Measurements from ENCODE around the gene GART.

Gene GART

DNA sequence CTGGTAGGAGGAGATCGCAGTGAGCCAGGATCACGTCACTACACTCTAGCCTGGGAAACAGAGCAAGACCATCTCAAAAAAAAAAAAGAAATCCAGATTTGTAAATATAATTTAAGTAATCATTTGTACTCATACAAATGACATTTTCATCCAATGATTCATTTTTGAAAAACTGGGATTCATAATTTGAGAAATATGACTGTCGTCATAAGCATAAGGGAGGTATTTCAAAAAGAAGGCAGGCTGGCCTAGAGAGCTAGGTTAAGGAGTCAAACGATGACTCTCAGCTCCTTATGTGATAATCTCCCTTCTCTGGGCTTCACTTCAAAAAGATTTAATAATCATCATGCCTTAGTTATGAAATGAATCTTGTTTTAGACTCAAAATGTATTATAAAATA is 2.3 kb downstream of the GART start:
- peaks cover 16% of the 10 kb centered on the region for H3K4me1 Mint-ChIP-seq
- H3K27me3 Mint-ChIP-seq (ENCODE audit: low read depth): no peaks in the 10 kb centered on the region
- no peak overlapping the region for H3K27ac Mint-ChIP-seq
- TF ChIP-seq, protein P1, sequence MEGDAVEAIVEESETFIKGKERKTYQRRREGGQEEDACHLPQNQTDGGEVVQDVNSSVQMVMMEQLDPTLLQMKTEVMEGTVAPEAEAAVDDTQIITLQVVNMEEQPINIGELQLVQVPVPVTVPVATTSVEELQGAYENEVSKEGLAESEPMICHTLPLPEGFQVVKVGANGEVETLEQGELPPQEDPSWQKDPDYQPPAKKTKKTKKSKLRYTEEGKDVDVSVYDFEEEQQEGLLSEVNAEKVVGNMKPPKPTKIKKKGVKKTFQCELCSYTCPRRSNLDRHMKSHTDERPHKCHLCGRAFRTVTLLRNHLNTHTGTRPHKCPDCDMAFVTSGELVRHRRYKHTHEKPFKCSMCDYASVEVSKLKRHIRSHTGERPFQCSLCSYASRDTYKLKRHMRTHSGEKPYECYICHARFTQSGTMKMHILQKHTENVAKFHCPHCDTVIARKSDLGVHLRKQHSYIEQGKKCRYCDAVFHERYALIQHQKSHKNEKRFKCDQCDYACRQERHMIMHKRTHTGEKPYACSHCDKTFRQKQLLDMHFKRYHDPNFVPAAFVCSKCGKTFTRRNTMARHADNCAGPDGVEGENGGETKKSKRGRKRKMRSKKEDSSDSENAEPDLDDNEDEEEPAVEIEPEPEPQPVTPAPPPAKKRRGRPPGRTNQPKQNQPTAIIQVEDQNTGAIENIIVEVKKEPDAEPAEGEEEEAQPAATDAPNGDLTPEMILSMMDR (IDR thresholded peaks at IDR 0.05; ENCODE audit: unreplicated experiment in 3 of 3): no peak
- H3K9me3 Mint-ChIP-seq: no peaks in the 10 kb centered on the region
- peaks cover 40% of the 10 kb centered on the region for H3K36me3 Mint-ChIP-seq (ENCODE audit: low read depth)
- peak overlapping the region in 2 of 3 experiments; percentile 65 to 82 for H3K4me3 Mint-ChIP-seq

- H3K36me3 Mint-ChIP-seq (ENCODE audit: low read depth): peaks cover 52% of the 10 kb centered on the region
- H3K9me3 Mint-ChIP-seq: no peaks in the 10 kb centered on the region
- no peaks in the 10 kb centered on the region for H3K27me3 Mint-ChIP-seq (ENCODE audit: low read depth)
- peak overlapping the region in 2 of 3 experiments; percentile 12 to 26 for H3K4me3 Mint-ChIP-seq
- peaks cover 8% of the 10 kb centered on the region for H3K4me1 Mint-ChIP-seq
- no peak overlapping the region for H3K27ac Mint-ChIP-seq
- TF ChIP-seq, protein P1 (IDR thresholded peaks at IDR 0.05; ENCODE audit: unreplicated experiment in 3 of 3): no peak
Measured at GRCh38 chr21:33537212-33537611, 4.7 kb downstream of the GART start.

DNA sequence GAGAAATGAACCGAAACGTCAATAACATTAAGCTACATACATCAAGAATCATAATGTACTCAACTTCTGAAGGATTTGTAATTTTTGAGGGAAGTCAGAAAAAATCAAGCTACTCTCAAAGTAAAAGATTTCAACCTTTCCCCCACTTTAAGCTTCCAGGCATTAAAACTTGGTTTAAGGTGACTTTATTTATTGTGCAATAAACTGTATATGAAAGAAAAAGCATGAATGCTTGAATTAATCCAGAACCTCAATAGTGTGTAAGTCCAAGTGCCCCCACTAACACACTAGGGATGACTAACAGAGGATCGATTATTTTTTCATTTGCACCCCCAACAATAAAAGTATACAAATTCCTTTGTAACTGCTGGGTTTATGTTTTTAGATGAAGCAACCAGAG is 10.9 kb downstream of the GART start:
- H3K27me3 Mint-ChIP-seq (ENCODE audit: low read depth): no peaks in the 10 kb centered on the region
- H3K36me3 Mint-ChIP-seq (ENCODE audit: low read depth): peaks cover 74% of the 10 kb centered on the region
- H3K4me1 Mint-ChIP-seq: no peaks in the 10 kb centered on the region
- H3K4me3 Mint-ChIP-seq: no peak overlapping the region
- TF ChIP-seq, protein P1 (IDR thresholded peaks at IDR 0.05; ENCODE audit: unreplicated experiment in 3 of 3): no peak
- no peaks in the 10 kb centered on the region for H3K9me3 Mint-ChIP-seq
- no peak overlapping the region for H3K27ac Mint-ChIP-seq

DNA sequence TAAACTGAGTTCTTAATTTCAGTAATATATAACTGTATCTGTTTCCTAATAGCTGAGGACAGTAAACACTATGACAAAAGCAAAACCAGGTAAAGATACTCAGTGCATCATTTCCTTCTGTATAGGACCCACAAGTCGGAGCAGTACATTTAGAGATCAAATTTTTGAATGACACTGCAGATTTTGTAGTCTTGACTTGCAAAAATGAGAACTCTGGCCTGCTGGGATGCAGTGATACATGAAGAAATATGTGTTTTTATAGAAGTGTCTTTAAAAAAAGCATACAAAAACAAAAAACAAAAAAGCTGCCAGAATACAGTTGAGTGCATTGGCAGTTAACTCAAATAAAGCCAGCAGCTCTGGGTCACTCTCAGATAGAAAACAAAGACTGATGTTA is 19.0 kb downstream of the GART start:
- TF ChIP-seq, protein P1 (IDR thresholded peaks at IDR 0.05; ENCODE audit: unreplicated experiment in 3 of 3): no peak
- no peaks in the 10 kb centered on the region for H3K4me1 Mint-ChIP-seq
- peaks cover 44% of the 10 kb centered on the region for H3K36me3 Mint-ChIP-seq (ENCODE audit: low read depth)
- no peak overlapping the region for H3K4me3 Mint-ChIP-seq
- no peak overlapping the region for H3K27ac Mint-ChIP-seq
- H3K27me3 Mint-ChIP-seq (ENCODE audit: low read depth): no peaks in the 10 kb centered on the region
- H3K9me3 Mint-ChIP-seq: no peaks in the 10 kb centered on the region

- H3K27ac Mint-ChIP-seq: no peak overlapping the region
- H3K36me3 Mint-ChIP-seq (ENCODE audit: low read depth): peaks cover 44% of the 10 kb centered on the region
- TF ChIP-seq, protein P1 (IDR thresholded peaks at IDR 0.05; ENCODE audit: unreplicated experiment in 3 of 3): no peak
- H3K9me3 Mint-ChIP-seq: no peaks in the 10 kb centered on the region
- H3K27me3 Mint-ChIP-seq (ENCODE audit: low read depth): no peaks in the 10 kb centered on the region
- no peaks in the 10 kb centered on the region for H3K4me1 Mint-ChIP-seq
- no peak overlapping the region for H3K4me3 Mint-ChIP-seq
Measured at GRCh38 chr21:33522297-33522952, 19.5 kb downstream of the GART start.

DNA sequence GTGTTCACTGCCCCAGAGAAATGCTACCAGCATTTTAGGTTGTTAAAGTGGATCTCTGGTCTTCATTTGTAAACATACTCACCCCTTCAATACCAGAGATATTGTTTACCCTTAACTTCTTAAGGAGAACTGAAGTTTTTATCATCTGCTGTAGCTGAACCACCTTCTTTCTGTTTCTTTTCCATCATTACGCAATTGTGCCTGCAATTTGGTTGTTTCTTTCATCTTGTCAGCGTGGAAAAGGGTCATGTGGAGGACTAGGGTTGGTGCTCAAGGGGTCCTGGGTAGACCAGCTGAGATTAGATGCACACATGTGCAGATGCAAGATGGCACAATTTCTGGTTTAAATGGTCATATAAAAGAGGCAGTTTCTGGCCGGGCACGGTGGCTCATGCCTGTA is 23.0 kb downstream of the GART start:
- Mint-ChIP-seq H3K27ac (no peak overlapping the region), H3K27me3 (ENCODE audit: low read depth) (no peaks in the 10 kb centered on the region), H3K9me3 (no peaks in the 10 kb centered on the region), H3K4me3 (no peak overlapping the region), H3K4me1 (no peaks in the 10 kb centered on the region), H3K36me3 (ENCODE audit: low read depth) (peaks cover 51% of the 10 kb centered on the region)
- TF ChIP-seq, protein P1 (IDR thresholded peaks at IDR 0.05; ENCODE audit: unreplicated experiment in 3 of 3): no peak
